Skeletal muscle satellite cell (primary cell): Measurements from ENCODE around the gene CA10.

Source experiments
- H3K27me3 ChIP-seq: 2 replicates; pipeline ENCODE4 v1.7.0; 2013; ENCODE audit warnings: low read length; ENCODE audit not compliant: control insufficient read depth, insufficient read depth
- H3K36me3 ChIP-seq: 2 replicates; pipeline ENCODE4 v1.7.0; 2013; ENCODE audit warnings: mild to moderate bottlenecking, control low read depth, low read length; ENCODE audit not compliant: insufficient read depth
- H3K4me1 ChIP-seq: 2 replicates; pipeline ENCODE4 v1.7.0; 2013; ENCODE audit warnings: low read length; ENCODE audit not compliant: control insufficient read depth, insufficient read depth
- H3K4me2 ChIP-seq: 2 replicates; pipeline ENCODE4 v1.7.0; 2013; ENCODE audit warnings: mild to moderate bottlenecking, low read length
- H3K4me3 ChIP-seq: 2 replicates; pipeline ENCODE4 v1.7.0; 2013; ENCODE audit warnings: low read length
- H3K9ac ChIP-seq: 2 replicates; pipeline ENCODE4 v1.7.0; 2013; ENCODE audit warnings: mild to moderate bottlenecking, low read depth, low read length, moderate library complexity
- H3K9me3 ChIP-seq: replicated peaks from 2 replicates; pipeline ENCODE4 v1.7.0; 2013; ENCODE audit warnings: mild to moderate bottlenecking, control low read depth, low read length

The CA10 gene

DNA sequence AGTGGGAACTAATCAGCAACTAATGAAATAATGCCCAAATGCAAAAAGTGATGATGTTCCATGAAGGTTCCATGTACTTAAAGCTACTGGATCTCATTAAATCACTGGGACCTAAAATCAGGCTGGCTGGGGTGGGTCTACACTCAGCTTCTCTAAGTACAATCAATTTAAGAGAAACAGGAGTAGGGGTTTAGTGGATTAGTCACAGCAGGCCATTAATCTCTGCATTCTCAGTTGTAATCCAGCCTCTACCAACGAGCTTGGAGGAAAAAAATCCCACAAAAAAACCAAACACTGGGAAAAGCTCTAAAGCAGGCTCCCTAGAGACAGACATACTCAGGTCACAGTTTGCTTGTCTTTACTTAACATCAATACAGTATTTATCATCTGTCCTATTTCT lies 15.0 kb downstream of the CA10 start:
- no peaks in the 10 kb centered on the region for H3K36me3 ChIP-seq
- H3K27me3 ChIP-seq, result no peaks in the 10 kb centered on the region
- H3K4me2 ChIP-seq, result no peak overlapping the region
- H3K4me1 ChIP-seq, result no peaks in the 10 kb centered on the region
- no peaks in the 10 kb centered on the region for H3K9me3 ChIP-seq
- no peak overlapping the region for H3K9ac ChIP-seq
- no peak overlapping the region for H3K4me3 ChIP-seq

DNA sequence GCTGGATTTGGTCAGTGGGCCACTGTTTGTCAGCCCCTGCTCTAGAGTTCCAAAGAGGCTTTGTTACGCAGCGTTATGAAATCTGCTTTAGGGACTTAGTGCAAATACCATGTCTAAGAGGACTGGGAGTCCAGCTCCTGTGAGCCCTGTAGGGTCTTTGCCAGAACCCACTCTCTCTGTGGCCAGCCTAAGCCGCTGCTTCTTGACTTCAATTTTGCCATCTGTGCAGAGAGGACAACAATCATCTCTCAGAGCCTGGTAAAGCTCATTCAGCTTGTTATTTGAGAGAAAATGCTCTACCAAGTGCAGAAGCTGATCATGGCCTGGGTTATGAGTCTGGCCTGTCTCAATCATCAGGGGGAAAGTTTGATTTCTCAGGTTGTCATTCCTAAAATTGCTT lies 17.9 kb downstream of the CA10 start:
- Histone ChIP-seq H3K36me3 (no peaks in the 10 kb centered on the region), H3K4me1 (no peaks in the 10 kb centered on the region), H3K9ac (no peak overlapping the region), H3K4me2 (no peak overlapping the region), H3K9me3 (no peaks in the 10 kb centered on the region), H3K27me3 (no peaks in the 10 kb centered on the region), H3K4me3 (no peak overlapping the region)

DNA sequence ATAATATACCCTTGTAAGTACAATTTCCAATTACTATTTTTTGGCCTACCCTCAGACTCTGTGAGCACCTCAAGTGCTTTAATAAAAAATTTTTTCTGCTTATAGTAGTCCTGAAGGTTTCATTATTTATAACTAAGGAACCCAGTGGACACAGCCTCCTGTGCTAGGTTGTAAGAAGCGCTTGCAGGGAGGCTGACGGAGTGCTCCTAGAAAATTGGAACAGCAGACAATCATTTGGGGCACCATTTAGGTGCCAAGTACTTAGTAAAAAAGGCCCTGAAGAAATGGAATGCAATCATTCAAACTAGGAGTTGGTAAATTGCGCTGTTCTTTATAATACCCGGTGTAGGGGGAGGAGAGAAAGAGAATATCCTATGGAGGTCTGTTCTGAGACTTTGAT lies 19.8 kb downstream of the CA10 start:
- Histone ChIP-seq H3K4me3 (no peak overlapping the region), H3K27me3 (no peaks in the 10 kb centered on the region), H3K9me3 (no peaks in the 10 kb centered on the region), H3K4me1 (no peaks in the 10 kb centered on the region), H3K4me2 (no peak overlapping the region), H3K9ac (no peak overlapping the region), H3K36me3 (no peaks in the 10 kb centered on the region)

DNA sequence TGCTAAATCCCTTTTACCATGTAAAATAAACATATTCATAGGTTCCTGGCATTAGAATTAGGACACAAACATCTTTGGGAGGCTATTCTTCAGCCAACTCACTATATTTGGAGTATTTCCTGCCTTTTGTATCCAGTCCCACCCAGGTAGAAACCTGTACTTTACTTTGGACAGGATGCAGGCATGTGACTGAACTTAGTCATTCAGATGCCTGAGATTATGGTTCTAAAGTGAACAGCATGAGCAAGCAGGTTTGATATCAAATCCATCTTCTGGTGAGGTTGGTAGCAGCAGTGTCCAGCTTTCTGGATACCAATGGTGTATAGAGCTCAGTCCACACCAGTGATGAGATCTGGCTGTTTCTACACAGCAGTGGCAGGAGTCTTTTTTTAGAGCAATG lies 20.2 kb downstream of the CA10 start:
- Histone ChIP-seq H3K36me3 (no peaks in the 10 kb centered on the region), H3K27me3 (no peaks in the 10 kb centered on the region), H3K4me2 (no peak overlapping the region), H3K9me3 (no peaks in the 10 kb centered on the region), H3K9ac (no peak overlapping the region), H3K4me3 (no peak overlapping the region), H3K4me1 (no peaks in the 10 kb centered on the region)

DNA sequence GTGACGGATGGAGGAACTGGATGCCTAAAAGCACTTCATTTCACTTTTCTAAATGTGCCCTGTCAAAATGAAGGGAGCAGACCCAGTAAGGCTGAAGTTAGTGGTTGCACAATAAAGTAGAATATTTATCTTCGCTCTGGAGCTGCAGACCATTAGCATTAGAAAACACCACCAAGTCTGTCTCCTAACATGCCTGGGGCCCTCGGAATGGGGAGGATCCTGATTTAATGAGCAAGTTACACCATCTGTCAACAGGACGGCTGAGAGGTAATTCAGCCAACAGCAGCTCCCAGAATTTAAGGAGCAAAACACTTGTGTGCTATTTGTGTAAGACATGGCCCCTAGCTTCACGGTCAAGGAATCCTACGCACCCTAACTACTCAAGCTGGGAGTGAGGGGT lies 22.3 kb downstream of the CA10 start:
- Histone ChIP-seq H3K4me2 (no peak overlapping the region), H3K4me3 (no peak overlapping the region), H3K9ac (no peak overlapping the region), H3K9me3 (no peaks in the 10 kb centered on the region), H3K4me1 (no peaks in the 10 kb centered on the region), H3K27me3 (no peaks in the 10 kb centered on the region), H3K36me3 (no peaks in the 10 kb centered on the region)

DNA sequence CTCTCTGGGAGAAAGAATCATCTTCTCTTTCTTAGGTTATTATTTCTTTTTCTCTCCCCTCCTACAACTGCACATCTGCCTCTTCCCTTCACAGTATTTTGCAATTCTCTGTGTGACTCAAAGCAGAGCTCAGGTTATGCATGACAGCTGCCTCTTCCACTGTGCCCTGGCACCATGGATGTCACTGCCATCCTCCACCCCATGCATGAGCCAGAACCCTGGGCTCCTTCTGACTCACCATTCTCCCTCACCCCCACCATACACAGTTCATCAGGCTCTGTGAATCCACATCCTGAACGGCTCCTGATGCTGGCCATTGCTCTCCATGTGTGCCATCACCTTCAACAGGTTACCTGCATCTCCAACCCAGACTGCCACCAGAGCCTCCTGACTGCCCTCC lies 23.9 kb downstream of the CA10 start:
- no peaks in the 10 kb centered on the region for H3K9me3 ChIP-seq
- no peaks in the 10 kb centered on the region for H3K27me3 ChIP-seq
- no peak overlapping the region for H3K4me2 ChIP-seq
- H3K4me1 ChIP-seq, result no peaks in the 10 kb centered on the region
- H3K36me3 ChIP-seq, result no peaks in the 10 kb centered on the region
- H3K4me3 ChIP-seq, result no peak overlapping the region
- H3K9ac ChIP-seq, result no peak overlapping the region

DNA sequence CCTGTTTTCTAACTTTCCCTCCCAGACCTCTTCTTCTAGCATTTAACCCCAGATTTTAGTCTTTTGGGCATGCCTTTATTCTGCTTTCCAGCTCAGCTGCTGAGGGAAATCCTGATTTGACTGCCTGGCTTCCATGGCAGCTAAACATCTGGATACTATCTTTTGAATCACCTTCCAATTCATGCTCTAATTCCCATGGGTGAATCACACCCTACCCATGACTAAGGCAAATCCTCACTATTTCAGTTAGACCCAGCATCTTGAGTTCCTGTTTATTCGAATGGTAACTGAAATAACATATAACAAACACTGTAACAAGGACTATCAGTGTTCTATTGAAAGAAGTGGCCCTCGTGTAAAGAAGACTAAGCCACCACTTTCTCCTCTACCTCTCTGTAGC lies 29.8 kb downstream of the CA10 start:
- H3K27me3 ChIP-seq, result no peaks in the 10 kb centered on the region
- H3K4me2 ChIP-seq, result no peak overlapping the region
- H3K36me3 ChIP-seq, result no peaks in the 10 kb centered on the region
- no peaks in the 10 kb centered on the region for H3K4me1 ChIP-seq
- H3K4me3 ChIP-seq, result no peak overlapping the region
- no peaks in the 10 kb centered on the region for H3K9me3 ChIP-seq
- H3K9ac ChIP-seq, result no peak overlapping the region

DNA sequence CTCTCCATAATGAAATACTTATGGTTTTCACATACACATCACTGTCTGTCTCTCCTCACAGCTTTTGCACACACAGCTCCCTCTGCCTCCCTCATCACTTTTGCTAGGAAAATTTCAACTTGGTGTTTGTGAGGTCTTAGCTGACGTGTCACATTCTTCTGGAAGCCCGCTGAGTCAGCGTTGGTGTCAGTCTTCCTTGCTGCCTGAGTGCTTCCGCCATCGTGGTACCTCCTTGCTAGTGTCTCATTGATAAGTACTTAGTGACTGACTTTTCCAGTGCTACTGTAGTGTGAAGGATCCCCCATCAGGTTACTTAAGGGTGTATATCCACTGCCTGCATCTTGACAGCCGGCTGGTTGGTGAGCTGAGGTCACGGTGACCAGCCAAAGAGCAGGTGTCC lies 33.5 kb downstream of the CA10 start:
- H3K9ac ChIP-seq, result no peak overlapping the region
- H3K27me3 ChIP-seq, result no peaks in the 10 kb centered on the region
- no peak overlapping the region for H3K4me3 ChIP-seq
- no peaks in the 10 kb centered on the region for H3K9me3 ChIP-seq
- no peak overlapping the region for H3K4me2 ChIP-seq
- H3K4me1 ChIP-seq, result no peaks in the 10 kb centered on the region
- no peaks in the 10 kb centered on the region for H3K36me3 ChIP-seq

DNA sequence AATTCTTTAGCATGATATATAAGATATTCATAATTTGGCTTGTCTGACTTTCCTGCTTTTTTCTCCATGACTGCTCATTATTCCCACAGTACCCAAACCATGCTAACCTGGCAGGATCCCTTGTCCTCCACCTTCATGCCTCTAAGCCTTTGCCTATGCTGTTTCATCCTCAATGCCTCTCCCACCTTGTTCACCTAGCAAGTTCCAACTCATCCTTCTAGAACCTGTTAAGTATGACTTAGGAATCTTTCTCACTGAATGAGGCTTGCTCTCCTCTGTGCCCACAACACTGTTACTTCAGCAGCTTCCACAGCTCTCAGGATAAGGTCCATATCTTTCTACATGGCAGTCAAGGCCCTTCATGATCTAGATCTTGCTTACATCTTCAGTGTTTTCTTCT lies 34.0 kb downstream of the CA10 start:
- no peaks in the 10 kb centered on the region for H3K36me3 ChIP-seq
- no peak overlapping the region for H3K4me2 ChIP-seq
- H3K4me3 ChIP-seq, result no peak overlapping the region
- no peaks in the 10 kb centered on the region for H3K9me3 ChIP-seq
- H3K9ac ChIP-seq, result no peak overlapping the region
- H3K27me3 ChIP-seq, result no peaks in the 10 kb centered on the region
- no peaks in the 10 kb centered on the region for H3K4me1 ChIP-seq

DNA sequence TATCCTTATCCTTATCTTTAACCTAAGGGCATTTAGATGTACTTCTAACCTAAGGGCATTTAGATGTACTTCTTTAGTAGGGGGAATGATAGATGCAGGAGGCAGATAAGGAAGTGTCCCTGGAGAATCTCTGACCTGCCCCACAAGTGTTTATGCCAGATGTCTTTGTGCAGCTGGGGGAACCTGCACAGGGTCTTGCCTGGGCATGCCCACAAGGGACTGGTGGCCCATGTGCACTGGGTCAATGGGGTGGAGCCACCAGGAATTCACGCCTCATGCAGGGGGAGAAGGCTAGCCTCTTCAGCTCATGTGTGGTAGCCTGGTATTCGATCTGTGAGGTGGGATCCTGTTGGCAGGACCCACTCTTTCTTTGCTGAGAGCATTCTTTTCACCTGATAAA lies 38.0 kb downstream of the CA10 start:
- Histone ChIP-seq H3K4me3 (no peak overlapping the region), H3K9ac (no peak overlapping the region), H3K4me2 (no peak overlapping the region), H3K4me1 (no peaks in the 10 kb centered on the region), H3K27me3 (no peaks in the 10 kb centered on the region), H3K9me3 (no peaks in the 10 kb centered on the region), H3K36me3 (no peaks in the 10 kb centered on the region)

DNA sequence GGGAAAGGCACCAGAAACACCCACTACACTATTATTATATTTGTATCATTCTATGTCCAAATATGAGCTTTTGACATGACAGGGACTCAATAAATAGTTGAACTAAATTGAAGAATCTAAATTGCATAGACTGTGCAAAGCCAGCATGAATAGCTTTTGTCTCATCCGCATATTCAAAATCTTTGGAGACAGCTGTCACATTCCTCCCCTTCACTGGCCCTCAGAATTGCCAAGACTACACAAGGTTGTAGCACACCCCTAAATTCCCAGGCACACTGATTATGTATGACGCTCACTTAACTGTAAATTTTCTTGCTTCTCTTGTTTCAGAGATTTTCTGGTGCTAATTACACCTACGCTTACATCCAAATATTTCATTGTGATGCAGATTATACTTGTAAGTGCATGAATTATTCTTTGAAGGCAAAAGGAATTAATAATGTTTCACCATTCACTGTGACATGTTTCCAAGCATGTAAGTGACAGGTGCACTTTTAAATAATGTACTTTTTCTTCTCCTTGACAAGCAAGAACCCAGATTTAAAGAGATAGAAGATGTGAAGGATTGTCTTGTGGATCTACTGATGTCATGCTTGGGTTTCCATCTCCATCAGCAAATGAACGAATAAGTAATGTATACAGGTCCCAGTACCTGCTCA lies 47.5 kb downstream of the CA10 start:
- Histone ChIP-seq H3K4me1 (no peaks in the 10 kb centered on the region), H3K4me2 (no peak overlapping the region), H3K4me3 (no peak overlapping the region), H3K9ac (no peak overlapping the region), H3K36me3 (no peaks in the 10 kb centered on the region), H3K27me3 (peaks cover 3% of the 10 kb centered on the region), H3K9me3 (no peaks in the 10 kb centered on the region)

DNA sequence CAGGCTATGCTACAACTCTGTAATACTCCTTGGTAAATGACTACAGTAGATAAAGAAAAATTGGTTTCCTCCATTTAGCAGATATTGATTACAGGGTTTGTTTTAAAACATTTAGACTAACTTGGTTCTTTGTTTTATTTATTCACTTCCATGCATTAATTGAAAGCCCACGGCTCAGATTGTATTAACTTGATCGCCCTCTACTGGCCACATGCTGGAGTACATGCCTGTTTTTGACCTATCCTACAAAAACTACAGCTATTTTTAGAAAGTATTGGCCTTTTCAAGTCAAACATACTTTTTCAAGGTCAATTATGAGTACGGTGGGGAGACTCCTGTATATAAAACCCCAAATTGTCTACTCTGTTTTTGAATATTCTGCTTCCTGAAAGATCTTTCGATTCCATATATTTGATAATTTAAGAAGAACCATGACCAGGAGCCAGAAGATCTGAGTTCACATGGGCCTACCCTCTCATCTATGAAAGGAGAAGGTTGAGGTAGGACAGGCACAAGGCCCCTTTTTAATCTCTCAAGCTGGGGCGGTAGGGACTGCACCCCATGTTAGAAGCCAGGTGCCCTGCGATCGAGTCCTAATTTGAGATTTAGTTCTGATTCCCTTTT lies 51.8 kb downstream of the CA10 start:
- no peaks in the 10 kb centered on the region for H3K36me3 ChIP-seq
- peaks cover 3% of the 10 kb centered on the region for H3K27me3 ChIP-seq
- no peaks in the 10 kb centered on the region for H3K4me1 ChIP-seq
- H3K9ac ChIP-seq, result no peak overlapping the region
- H3K9me3 ChIP-seq, result no peaks in the 10 kb centered on the region
- no peak overlapping the region for H3K4me2 ChIP-seq
- no peak overlapping the region for H3K4me3 ChIP-seq
